ENCODE data around the gene GAS7. TPM values are rescaled to one million over a fixed set of nuclear protein-coding genes. Genes with fewer than 3 reads are reported as not detected.

The GAS7 gene
- total and polyA plus RNA-seq, 3 donors from 2014 or later, result 70.2 to 184 (median 152) TPM

GRCh38 chr17:10114931-10115535, 83.4 kb downstream of the GAS7 start:
- whole genome bisulfite sequencing, 2 donors, result 29 to 44% methylated on average over 10 to 11 of the region's 11 CpGs
- no peaks in the 10 kb centered on the region for H3K36me3 ChIP-seq (ENCODE audit: low read depth, missing control alignments)
- DNase-seq, result peak; percentile 90
- TF ChIP-seq POLR2A (IDR thresholded peaks at IDR 0.05) (no peak), CTCF (IDR thresholded peaks at IDR 0.05) (no peak)
- H3K27me3 ChIP-seq, result no peaks in the 10 kb centered on the region
- H3K27ac ChIP-seq, result peak overlapping the region; percentile 50 to 78
- H3K9me3 ChIP-seq, result no peaks in the 10 kb centered on the region
- peaks cover 29% of the 10 kb centered on the region for H3K4me1 ChIP-seq
- intact Hi-C loops (cut with DNase I; ENCODE audit: low total_unique reads), result no loop called here
- no peak overlapping the region for H3K4me3 ChIP-seq

GRCh38 chr17:10112962-10113361, 85.4 kb downstream of the GAS7 start:
- Histone ChIP-seq H3K27ac (no peak overlapping the region), H3K27me3 (no peaks in the 10 kb centered on the region), H3K36me3 (ENCODE audit: low read depth, missing control alignments) (no peaks in the 10 kb centered on the region), H3K9me3 (no peaks in the 10 kb centered on the region), H3K4me3 (no peak overlapping the region), H3K4me1 (peaks cover 22% of the 10 kb centered on the region)
- intact Hi-C loops (cut with DNase I; ENCODE audit: low total_unique reads), result no loop called here
- no peak for TF ChIP-seq CTCF (IDR thresholded peaks at IDR 0.05)
- no peak for TF ChIP-seq POLR2A (IDR thresholded peaks at IDR 0.05)
- 58 to 59% methylated on average over 4 of the region's 4 CpGs for WGBS, 2 donors
- DNase-seq, result no peak

GRCh38 chr17:10111907-10112452, 86.4 kb downstream of the GAS7 start:
- no peak for DNase-seq
- H3K27ac ChIP-seq, result no peak overlapping the region
- no peaks in the 10 kb centered on the region for H3K36me3 ChIP-seq (ENCODE audit: low read depth, missing control alignments)
- H3K27me3 ChIP-seq, result no peaks in the 10 kb centered on the region
- TF ChIP-seq CTCF (IDR thresholded peaks at IDR 0.05), result no peak
- no peaks in the 10 kb centered on the region for H3K9me3 ChIP-seq
- WGBS, 2 donors, result 90 to 91% methylated on average over 9 of the region's 9 CpGs
- no peak overlapping the region for H3K4me3 ChIP-seq
- intact Hi-C loops (cut with DNase I; ENCODE audit: low total_unique reads), result no loop called here
- H3K4me1 ChIP-seq, result peaks cover 19% of the 10 kb centered on the region

- TF ChIP-seq POLR2A (IDR thresholded peaks at IDR 0.05) (no peak), CTCF (IDR thresholded peaks at IDR 0.05) (no peak)
- no peak for DNase-seq
- Histone ChIP-seq H3K27me3 (no peaks in the 10 kb centered on the region), H3K36me3 (ENCODE audit: low read depth, missing control alignments) (no peaks in the 10 kb centered on the region), H3K4me3 (no peak overlapping the region), H3K27ac (no peak overlapping the region), H3K9me3 (no peaks in the 10 kb centered on the region), H3K4me1 (peaks cover 1% of the 10 kb centered on the region)
- WGBS, 2 donors, result 65 to 75% methylated on average over 4 of the region's 4 CpGs
- intact Hi-C loops (cut with DNase I; ENCODE audit: low total_unique reads), result no loop called here
Observed at GRCh38 chr17:10109146-10109545, 89.3 kb downstream of the GAS7 start.
